ENCODE measurements around the gene ZDHHC13.

- TF ChIP-seq GABPA (IDR thresholded peaks at IDR 0.05 in 1 of 2, conservative IDR thresholded peaks at IDR 0.05 in 1 of 2) (no peak), CTCF (IDR thresholded peaks at IDR 0.05; ENCODE audit: low read depth, low read length, missing input control) (no peak), RXRA (IDR thresholded peaks at IDR 0.05) (no peak), RAD21 (IDR thresholded peaks at IDR 0.05) (no peak), JUND (IDR thresholded peaks at IDR 0.05) (no peak), REST (IDR thresholded peaks at IDR 0.05) (no peak), TAF1 (conservative IDR thresholded peaks at IDR 0.05) (no peak), MAX (IDR thresholded peaks at IDR 0.05) (no peak), YY1 (IDR thresholded peaks at IDR 0.05) (no peak), ATF3 (IDR thresholded peaks at IDR 0.05) (no peak), SP1 (IDR thresholded peaks at IDR 0.05) (no peak), ZBTB33 (IDR thresholded peaks at IDR 0.05) (no peak)
Observed at GRCh38 chr11:19185036-19185435, 68.1 kb downstream of the ZDHHC13 start.
